Pancreas (tissue), 10 donors: ENCODE results near the gene DEPDC5. TPM values are rescaled to one million over a fixed set of nuclear protein-coding genes. Genes with fewer than 3 reads are reported as not detected.

Source experiments
- ATAC-seq, 4 donors: fragments of 200-7000 bp; cut with Tn5 transposase; one replicate each; pipeline versions ENCODE4 v1.8.0 to v1.9.1; 2020; ENCODE audit warnings: mild to moderate bottlenecking in 4 of 4, moderate library complexity in 4 of 4
- DNase-seq, 6 donors: peaks; one replicate each; pipeline ENCODE4 v3.0.0-alpha.2; 2020
- FAIRE-seq: peaks from 2 replicates; lab custom pipeline; 2012; peaks lifted over from hg19 to GRCh38; lab: Jason Lieb, UNC
- H3K27ac ChIP-seq, 4 donors: fragments of 200-600 bp; sonication (generic); 1 replicate in 3 of 4; 2 replicates in 1 of 4; pipeline versions ENCODE4 v1.5.0 to v1.8.0; 2020
- H3K27me3 ChIP-seq, 4 donors: fragments of 200-600 bp; one replicate each; pipeline ENCODE4 v1.8.0; 2021
- H3K36me3 ChIP-seq, 3 donors: fragments of 200-600 bp; sonication (generic) in 1 of 3; one replicate each; pipeline versions ENCODE4 v1.5.0 to v1.8.0; 2020 to 2021
- H3K4me1 ChIP-seq, 3 donors: fragments of 200-600 bp; one replicate each; pipeline ENCODE4 v1.8.0; 2021
- H3K4me3 ChIP-seq, 4 donors: fragments of 200-600 bp; sonication (generic) in 2 of 4; one replicate each; pipeline versions ENCODE4 v1.5.0 to v1.8.0; 2020 to 2021
- H3K9me3 ChIP-seq, 4 donors: fragments of 200-600 bp; one replicate each; pipeline ENCODE4 v1.8.0; 2021
- WGBS, 2 donors: extraction: QIAGEN DNeasy Blood & Tissue Kit; methylation state at CpG; one replicate each; pipeline ENCODE4 v1.1.7; 2013; 5-methylcytosine and 5-hydroxymethylcytosine counted together
- intact Hi-C, 3 donors: fragments of 100-400 bp; cut with DNase I; formaldehyde crosslinking; loops; one replicate each; pipeline versions ENCODE4 v1.11.1 to v1.14.2; 2022
- polyA plus RNA-seq, 2 donors: library from polyadenylated mRNA; stranded (reverse); fragments of 200-250 nt; gene quantifications; one replicate each; pipeline ENCODE4 v1.2.3, GENCODE V29; 2013
- total RNA-seq, 6 donors: library from RNA; stranded (reverse); fragmentation: NEBNext Ultra II Directional in 4 of 6; extraction: Animal tissue kit (Norgen Biotek cat#: 25700) in 4 of 6; gene quantifications; one replicate each; pipeline versions ENCODE4 v1.2.1 to v1.2.4, GENCODE V29; 2021 to 2023
- TF ChIP-seq, protein P1 (sequence below), 4 donors: fragments of 200-600 bp; sonication (generic) in 3 of 4; IDR thresholded peaks; one replicate each; pipeline versions ENCODE4 v1.5.0 to v1.8.0; 2021; ENCODE audit warnings: antibody characterized with exemption in 4 of 4
- donor health status: healthy with polysubstance abuse.
- donor health status: DM: no; HTN: no; CAD: no; lungs with moderate emphysema.
- donor health status: DM: no; HTN: no; CAD: no.
- donor health status: control.
- donor health status: control.
- donor health status: Bipolar disorder and iron deficiency.
- donor health status: DM: yes; HTN: yes; CAD: no.
- donor health status: DM: no; HTN: no; CAD: no.
- donor health status: DM: no; HTN: no; CAD: no.
- donor health status: DM: yes; HTN: yes; CAD: no.

The DEPDC5 gene
- total and polyA plus RNA-seq, 8 donors, result 5.9 to 17.2 (median 9.0) TPM

GRCh38 chr22:31945971-31946680, 192.3 kb downstream of the DEPDC5 start:
- Histone ChIP-seq H3K27me3 (no peaks in the 10 kb centered on the region), H3K9me3 (no peaks in the 10 kb centered on the region), H3K4me3 (peak overlapping the region in 2 of 4 donors; percentile 86 to 97), H3K4me1 (peaks cover 11 to 24% (median 17%) of the 10 kb centered on the region in 3 donors), H3K27ac (peak overlapping the region; percentile 83 to 94 (median 91)), H3K36me3 (no peaks in the 10 kb centered on the region)
- no peak for ATAC-seq
- no peak for FAIRE-seq
- DNase-seq, result no peak
- WGBS, 2 donors, result 42 to 50% methylated on average over 8 of the region's 8 CpGs
- TF ChIP-seq, protein P1, sequence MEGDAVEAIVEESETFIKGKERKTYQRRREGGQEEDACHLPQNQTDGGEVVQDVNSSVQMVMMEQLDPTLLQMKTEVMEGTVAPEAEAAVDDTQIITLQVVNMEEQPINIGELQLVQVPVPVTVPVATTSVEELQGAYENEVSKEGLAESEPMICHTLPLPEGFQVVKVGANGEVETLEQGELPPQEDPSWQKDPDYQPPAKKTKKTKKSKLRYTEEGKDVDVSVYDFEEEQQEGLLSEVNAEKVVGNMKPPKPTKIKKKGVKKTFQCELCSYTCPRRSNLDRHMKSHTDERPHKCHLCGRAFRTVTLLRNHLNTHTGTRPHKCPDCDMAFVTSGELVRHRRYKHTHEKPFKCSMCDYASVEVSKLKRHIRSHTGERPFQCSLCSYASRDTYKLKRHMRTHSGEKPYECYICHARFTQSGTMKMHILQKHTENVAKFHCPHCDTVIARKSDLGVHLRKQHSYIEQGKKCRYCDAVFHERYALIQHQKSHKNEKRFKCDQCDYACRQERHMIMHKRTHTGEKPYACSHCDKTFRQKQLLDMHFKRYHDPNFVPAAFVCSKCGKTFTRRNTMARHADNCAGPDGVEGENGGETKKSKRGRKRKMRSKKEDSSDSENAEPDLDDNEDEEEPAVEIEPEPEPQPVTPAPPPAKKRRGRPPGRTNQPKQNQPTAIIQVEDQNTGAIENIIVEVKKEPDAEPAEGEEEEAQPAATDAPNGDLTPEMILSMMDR (IDR thresholded peaks at IDR 0.05), result no peak
- intact Hi-C loops, result no loop called here

- DNase-seq (no peak), ATAC-seq (peak in 2 of 4 donors; percentile 9 to 14), FAIRE-seq (no peak)
- Histone ChIP-seq H3K27me3 (no peaks in the 10 kb centered on the region), H3K9me3 (no peaks in the 10 kb centered on the region), H3K36me3 (no peaks in the 10 kb centered on the region), H3K4me1 (peaks cover 17 to 35% (median 28%) of the 10 kb centered on the region in 3 donors), H3K27ac (peak overlapping the region in 2 of 4 donors; percentile 93 to 94), H3K4me3 (peak overlapping the region in 1 of 4 donors; percentile 86)
- intact Hi-C loops, result no loop called here
- 1 to 9% methylated on average over 2 of the region's 2 CpGs for WGBS, 2 donors
- TF ChIP-seq, protein P1 (IDR thresholded peaks at IDR 0.05), result peak in 1 of 4 donors; percentile 27
Observed at GRCh38 chr22:31947296-31947695, 193.5 kb downstream of the DEPDC5 start.

GRCh38 chr22:31948002-31948401, 194.2 kb downstream of the DEPDC5 start:
- WGBS, 2 donors, result 29 to 39% methylated on average over 8 of the region's 8 CpGs
- H3K4me1 ChIP-seq, result peaks cover 24 to 42% (median 35%) of the 10 kb centered on the region in 3 donors
- H3K27ac ChIP-seq, result peak overlapping the region in 2 of 4 donors; percentile 55 to 93
- TF ChIP-seq, protein P1 (IDR thresholded peaks at IDR 0.05), result no peak
- intact Hi-C loops, result no loop called here
- H3K4me3 ChIP-seq, result no peak overlapping the region
- H3K9me3 ChIP-seq, result no peaks in the 10 kb centered on the region
- ATAC-seq, result peak; percentile 3 to 16 (median 7)
- H3K27me3 ChIP-seq, result no peaks in the 10 kb centered on the region
- no peaks in the 10 kb centered on the region for H3K36me3 ChIP-seq
- DNase-seq, result peak in 4 of 6 donors; percentile 50 to 78 (median 64)
- FAIRE-seq, result no peak

DNA sequence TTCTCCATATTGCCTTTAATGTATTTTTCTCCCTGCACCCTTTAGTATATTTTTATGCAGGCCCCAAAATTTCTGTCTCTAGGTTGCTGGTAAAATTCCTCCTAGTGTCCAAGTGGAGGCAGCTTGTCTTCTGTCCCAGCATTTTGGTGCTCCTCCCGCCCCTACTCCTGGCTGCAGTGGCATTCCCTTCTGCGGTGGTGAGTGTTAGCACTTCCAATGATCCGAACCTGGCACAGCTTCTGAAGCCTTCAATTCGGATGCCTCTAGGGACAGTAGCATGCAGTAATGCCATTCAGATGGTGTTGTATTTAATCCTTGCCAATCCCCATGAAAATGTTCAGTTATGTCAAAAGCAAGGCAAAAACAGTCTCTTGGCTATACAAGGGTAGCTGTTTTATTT, 196.4 kb downstream of the DEPDC5 start:
- DNase-seq (no peak), FAIRE-seq (no peak), ATAC-seq (no peak)
- Histone ChIP-seq H3K4me3 (no peak overlapping the region), H3K9me3 (no peaks in the 10 kb centered on the region), H3K27me3 (no peaks in the 10 kb centered on the region), H3K27ac (no peak overlapping the region), H3K4me1 (peaks cover 25 to 56% (median 49%) of the 10 kb centered on the region in 3 donors), H3K36me3 (no peaks in the 10 kb centered on the region)
- 68 to 80% methylated on average over 4 of the region's 4 CpGs for WGBS, 2 donors
- intact Hi-C loops, result loop anchor here in 1 of 3 donors (5.0 kb wide), 1 partner anchor 68 kb away; no protein-coding TSS in a partner anchor
- TF ChIP-seq, protein P1 (IDR thresholded peaks at IDR 0.05), result no peak
